Stomach smooth muscle (tissue), 2 donors: Measurements from ENCODE around the gene GET4.

Experiments
- H3K27ac ChIP-seq: one replicate; pipeline ENCODE4 v1.7.0; 2013; ENCODE audit warnings: mild to moderate bottlenecking, low read length, inconsistent platforms
- H3K27me3 ChIP-seq, 2 donors: one replicate each; pipeline ENCODE4 v1.7.0; 2013; ENCODE audit warnings: low read length in 2 of 2; ENCODE audit not compliant: insufficient read depth in 2 of 2, control insufficient read depth in 1 of 2
- H3K36me3 ChIP-seq, 2 donors: one replicate each; pipeline ENCODE4 v1.7.0; 2013; ENCODE audit warnings: low read length in 2 of 2; ENCODE audit not compliant: control insufficient read depth in 2 of 2, insufficient read depth in 2 of 2
- H3K4me1 ChIP-seq: one replicate; pipeline ENCODE4 v1.7.0; 2013; ENCODE audit warnings: low read length; ENCODE audit not compliant: control insufficient read depth, insufficient read depth
- H3K4me3 ChIP-seq, 2 donors: one replicate each; pipeline ENCODE4 v1.7.0; 2013; ENCODE audit warnings: low read length in 2 of 2
- H3K9ac ChIP-seq, 2 donors: one replicate each; pipeline ENCODE4 v1.7.0; 2013; ENCODE audit warnings: low read length in 2 of 2, mild to moderate bottlenecking in 1 of 2
- H3K9me3 ChIP-seq, 2 donors: one replicate each; pipeline ENCODE4 v1.7.0; 2013; ENCODE audit warnings: low read length in 2 of 2; ENCODE audit not compliant: control insufficient read depth in 2 of 2
- donor health status: healthy.
- donor health status: Pancreatic carcinoma.

GET4 gene

GRCh38 chr7:924541-925231, 48.3 kb downstream of the GET4 start:
- H3K9ac ChIP-seq: no peak overlapping the region
- no peak overlapping the region for H3K27ac ChIP-seq
- H3K4me3 ChIP-seq: no peak overlapping the region

GRCh38 chr7:925601-926000, 49.2 kb downstream of the GET4 start:
- peak overlapping the region in 1 of 2 donors; percentile 5 for H3K9ac ChIP-seq
- H3K9me3 ChIP-seq: no peaks in the 10 kb centered on the region
- no peak overlapping the region for H3K27ac ChIP-seq
- H3K4me1 ChIP-seq: peaks cover 29% of the 10 kb centered on the region
- no peaks in the 10 kb centered on the region for H3K36me3 ChIP-seq
- H3K27me3 ChIP-seq: no peaks in the 10 kb centered on the region
- no peak overlapping the region for H3K4me3 ChIP-seq

More at GRCh38 chr7:924541-925231, 48.3 kb downstream of the GET4 start:
- Histone ChIP-seq H3K36me3 (no peaks in the 10 kb centered on the region), H3K9me3 (no peaks in the 10 kb centered on the region), H3K27me3 (no peaks in the 10 kb centered on the region), H3K4me1 (peaks cover 29% of the 10 kb centered on the region)

- Histone ChIP-seq H3K36me3 (no peaks in the 10 kb centered on the region), H3K27me3 (no peaks in the 10 kb centered on the region), H3K4me1 (peaks cover 29% of the 10 kb centered on the region), H3K9ac (no peak overlapping the region), H3K4me3 (no peak overlapping the region), H3K27ac (no peak overlapping the region), H3K9me3 (no peaks in the 10 kb centered on the region)
Observed at GRCh38 chr7:926061-927030, 50.0 kb downstream of the GET4 start.

GRCh38 chr7:927031-927671, 50.8 kb downstream of the GET4 start:
- no peaks in the 10 kb centered on the region for H3K9me3 ChIP-seq
- H3K27ac ChIP-seq: peak overlapping the region; percentile 6
- no peaks in the 10 kb centered on the region for H3K36me3 ChIP-seq
- H3K27me3 ChIP-seq: no peaks in the 10 kb centered on the region
- peaks cover 26% of the 10 kb centered on the region for H3K4me1 ChIP-seq
- H3K4me3 ChIP-seq: no peak overlapping the region
- H3K9ac ChIP-seq: no peak overlapping the region

- H3K4me1 ChIP-seq: peaks cover 26% of the 10 kb centered on the region
- H3K27me3 ChIP-seq: no peaks in the 10 kb centered on the region
- peak overlapping the region; percentile 69 for H3K27ac ChIP-seq
- H3K4me3 ChIP-seq: no peak overlapping the region
- no peaks in the 10 kb centered on the region for H3K9me3 ChIP-seq
- H3K36me3 ChIP-seq: no peaks in the 10 kb centered on the region
- peak overlapping the region in 1 of 2 donors; percentile 22 for H3K9ac ChIP-seq
Observed at GRCh38 chr7:929311-929711, 53.0 kb downstream of the GET4 start.

- Histone ChIP-seq H3K9me3 (no peaks in the 10 kb centered on the region), H3K4me3 (no peak overlapping the region), H3K27ac (no peak overlapping the region), H3K27me3 (no peaks in the 10 kb centered on the region), H3K36me3 (no peaks in the 10 kb centered on the region), H3K4me1 (peaks cover 11% of the 10 kb centered on the region), H3K9ac (no peak overlapping the region)
Observed at GRCh38 chr7:930975-931758, 54.8 kb downstream of the GET4 start.

- Histone ChIP-seq H3K9ac (no peak overlapping the region), H3K9me3 (no peaks in the 10 kb centered on the region), H3K4me3 (no peak overlapping the region), H3K27me3 (no peaks in the 10 kb centered on the region), H3K36me3 (no peaks in the 10 kb centered on the region), H3K27ac (no peak overlapping the region), H3K4me1 (peaks cover 11% of the 10 kb centered on the region)
Observed at GRCh38 chr7:931871-932650, 55.7 kb downstream of the GET4 start.

GRCh38 chr7:932651-932975, 56.3 kb downstream of the GET4 start:
- no peaks in the 10 kb centered on the region for H3K36me3 ChIP-seq
- H3K9me3 ChIP-seq: no peaks in the 10 kb centered on the region
- H3K27me3 ChIP-seq: no peaks in the 10 kb centered on the region
- H3K4me3 ChIP-seq: no peak overlapping the region
- no peak overlapping the region for H3K27ac ChIP-seq
- H3K9ac ChIP-seq: no peak overlapping the region
- peaks cover 11% of the 10 kb centered on the region for H3K4me1 ChIP-seq

GRCh38 chr7:934469-935163, 58.3 kb downstream of the GET4 start:
- no peaks in the 10 kb centered on the region for H3K36me3 ChIP-seq
- no peaks in the 10 kb centered on the region for H3K27me3 ChIP-seq
- H3K4me1 ChIP-seq: peaks cover under 1% of the 10 kb centered on the region
- no peak overlapping the region for H3K9ac ChIP-seq
- no peak overlapping the region for H3K4me3 ChIP-seq
- H3K9me3 ChIP-seq: no peaks in the 10 kb centered on the region
- H3K27ac ChIP-seq: no peak overlapping the region
